ENCODE measurements around the gene GATA3. TPM values are rescaled to one million over a fixed set of nuclear protein-coding genes. Genes with fewer than 3 reads are reported as not detected.
"Not testable (repeated sequence)": the region's sequence is repeated elsewhere in the genome, so short reads cannot be mapped to it uniquely, and the experiment has no call there.

GATA3 gene
- total and polyA plus RNA-seq, 2 donors = 6.5 to 17.5 TPM

DNA sequence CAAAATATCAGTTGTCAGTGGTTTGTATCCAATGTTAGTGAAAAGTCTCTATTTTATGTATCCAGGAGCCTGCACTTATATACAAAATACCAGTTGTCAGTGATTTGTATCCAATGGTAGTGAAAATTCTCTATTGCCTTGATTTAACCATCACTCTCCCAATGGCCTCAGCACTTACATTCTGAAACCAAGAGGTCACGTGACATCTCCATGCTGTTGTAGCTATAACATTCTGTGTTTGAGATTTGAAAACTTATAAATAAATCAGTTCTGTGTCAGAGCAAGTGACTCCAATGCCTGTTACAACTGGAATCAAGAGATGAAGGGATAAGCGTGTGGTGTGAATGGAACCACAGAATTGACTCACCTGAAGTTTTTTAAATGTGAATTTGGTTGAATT lies 30.6 kb upstream of the GATA3 start:
- H3K27me3 ChIP-seq (ENCODE audit: control insufficient read depth in 2 of 2, insufficient read depth in 1 of 2, low read length in 1 of 2) = peaks cover 0 to 4% of the 10 kb centered on the region in 2 donors
- no peak overlapping the region for H3K27ac ChIP-seq (ENCODE audit: low read depth in 1 of 2, low read length in 1 of 2)
- WGBS = 98% methylated on average over 2 of the region's 2 CpGs
- H3K36me3 ChIP-seq (ENCODE audit: control insufficient read depth in 2 of 2, insufficient read depth in 2 of 2, low read length in 1 of 2) = no peaks in the 10 kb centered on the region
- H3K4me1 ChIP-seq (ENCODE audit: control insufficient read depth in 2 of 2, insufficient read depth in 2 of 2, low read length in 2 of 2) = peaks cover 4 to 5% of the 10 kb centered on the region in 2 donors
- DNase-seq (ENCODE audit: low read depth in 6 of 9, low spot score in 9 of 9) = no peak
- no peaks in the 10 kb centered on the region for H3K9me3 ChIP-seq (ENCODE audit: control insufficient read depth in 2 of 2, insufficient read depth in 1 of 2, low read length in 1 of 2)
- no peak overlapping the region for H3K4me3 ChIP-seq (ENCODE audit: low read length in 2 of 2)

DNA sequence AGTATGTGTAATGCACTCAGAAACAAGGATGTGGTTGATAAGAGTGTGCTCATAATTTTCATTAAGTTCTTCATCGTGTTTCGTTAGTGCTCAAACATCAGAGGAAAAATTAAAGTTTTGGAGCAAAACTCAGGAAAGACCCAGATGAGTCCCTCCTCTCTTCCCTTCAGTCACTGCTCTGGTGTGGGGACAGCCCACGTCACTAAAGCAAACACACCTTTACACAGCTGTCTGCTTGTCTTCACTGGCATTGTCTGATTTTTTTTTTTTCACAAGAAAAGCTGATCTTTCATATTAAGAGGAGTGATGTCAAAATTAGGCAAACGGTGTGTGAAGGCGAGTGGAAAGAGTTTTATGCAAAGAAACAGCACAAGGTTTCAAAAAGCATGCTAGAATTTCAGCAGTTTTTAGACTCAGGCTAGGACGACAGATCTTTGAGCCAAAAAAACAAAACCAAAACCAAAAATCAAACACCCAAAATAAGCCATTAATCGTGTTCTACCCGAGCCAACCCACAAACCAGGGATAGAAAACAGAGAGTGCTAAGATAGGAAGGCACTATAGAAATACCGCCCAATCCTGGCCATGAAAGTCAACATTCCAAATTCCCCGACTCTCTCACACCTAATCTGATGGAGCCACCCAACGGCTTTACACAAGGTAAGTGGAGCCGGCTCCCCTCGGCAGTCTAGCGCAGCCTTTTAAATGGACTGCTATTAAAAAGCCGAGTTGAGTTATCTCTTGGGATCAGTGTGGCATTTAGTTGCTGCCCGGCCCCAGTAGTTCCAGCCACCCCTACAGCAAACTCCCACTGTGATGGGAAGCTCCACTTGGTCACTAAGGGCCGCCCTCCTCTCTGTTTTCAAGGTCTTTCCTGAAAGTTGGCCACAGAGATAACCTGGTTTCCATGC lies 27.9 kb upstream of the GATA3 start:
- Histone ChIP-seq H3K9me3 (ENCODE audit: control insufficient read depth in 2 of 2, insufficient read depth in 1 of 2, low read length in 1 of 2) (no peaks in the 10 kb centered on the region), H3K36me3 (ENCODE audit: control insufficient read depth in 2 of 2, insufficient read depth in 2 of 2, low read length in 1 of 2) (no peaks in the 10 kb centered on the region), H3K4me1 (ENCODE audit: control insufficient read depth in 2 of 2, insufficient read depth in 2 of 2, low read length in 2 of 2) (peaks cover 4 to 5% of the 10 kb centered on the region in 2 donors), H3K27ac (ENCODE audit: low read depth in 1 of 2, low read length in 1 of 2) (no peak overlapping the region), H3K27me3 (ENCODE audit: control insufficient read depth in 2 of 2, insufficient read depth in 1 of 2, low read length in 1 of 2) (peaks cover 0 to 14% of the 10 kb centered on the region in 2 donors), H3K4me3 (ENCODE audit: low read length in 2 of 2) (peak overlapping the region in 1 of 2 donors; percentile 25)
- WGBS = 55% methylated on average over 17 of the region's 17 CpGs
- DNase-seq (ENCODE audit: low read depth in 6 of 9, low spot score in 9 of 9) = peak in 1 of 9 donors; percentile 10

DNA sequence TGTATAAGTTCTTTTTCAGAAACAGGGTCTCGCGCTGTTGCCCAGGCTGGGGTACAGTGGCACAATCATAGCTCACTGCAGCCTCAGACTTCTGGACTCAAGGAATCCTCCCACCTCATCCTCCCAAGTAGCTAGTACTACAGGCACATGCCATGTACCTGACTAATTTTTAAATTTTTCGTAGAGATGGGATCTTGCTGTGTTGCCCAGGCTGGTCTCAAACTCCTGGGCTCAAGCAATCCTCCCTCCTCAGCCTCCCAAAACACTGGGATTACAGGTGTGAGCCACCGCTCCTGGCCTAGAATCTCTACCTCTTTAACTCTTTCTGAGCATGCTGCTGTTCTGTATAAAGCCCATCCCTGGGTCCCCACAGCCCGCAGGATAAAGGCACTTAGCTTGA lies 23.3 kb upstream of the GATA3 start:
- WGBS = 90% methylated on average over 5 of the region's 5 CpGs
- H3K36me3 ChIP-seq (ENCODE audit: control insufficient read depth in 2 of 2, insufficient read depth in 2 of 2, low read length in 1 of 2); DNase-seq (ENCODE audit: low read depth in 6 of 9, low spot score in 9 of 9); H3K27ac ChIP-seq (ENCODE audit: low read depth in 1 of 2, low read length in 1 of 2); H3K4me3 ChIP-seq (ENCODE audit: low read length in 2 of 2); H3K9me3 ChIP-seq (ENCODE audit: control insufficient read depth in 2 of 2, insufficient read depth in 1 of 2, low read length in 1 of 2): not testable (repeated sequence)
- Histone ChIP-seq H3K27me3 (ENCODE audit: control insufficient read depth in 2 of 2, insufficient read depth in 1 of 2, low read length in 1 of 2) (peaks cover 35 to 60% of the 10 kb centered on the region in 2 donors), H3K4me1 (ENCODE audit: control insufficient read depth in 2 of 2, insufficient read depth in 2 of 2, low read length in 2 of 2) (peaks cover 8 to 29% of the 10 kb centered on the region in 2 donors)

DNA sequence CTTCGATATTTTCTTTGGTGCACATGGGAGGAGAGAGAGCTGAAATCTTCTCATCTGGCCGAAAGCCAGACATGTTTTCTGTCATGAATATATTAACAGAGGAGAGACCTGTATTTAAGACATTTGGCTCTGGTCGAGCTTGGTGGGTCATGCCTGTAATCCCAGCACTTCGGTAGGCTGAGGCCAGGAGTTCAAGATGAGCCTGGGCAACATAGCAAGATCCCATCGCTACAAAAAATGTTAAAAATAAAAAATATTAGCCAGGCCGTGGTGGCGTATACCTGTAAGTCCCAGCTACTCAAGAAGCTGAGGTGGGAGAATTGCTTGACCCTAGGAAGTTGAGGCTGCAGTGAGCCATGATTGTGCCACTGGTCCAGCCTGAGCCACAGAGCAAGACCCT lies 21.9 kb upstream of the GATA3 start:
- DNase-seq (ENCODE audit: low read depth in 6 of 9, low spot score in 9 of 9) = no peak
- Histone ChIP-seq H3K4me1 (ENCODE audit: control insufficient read depth in 2 of 2, insufficient read depth in 2 of 2, low read length in 2 of 2) (peaks cover 2 to 34% of the 10 kb centered on the region in 2 donors), H3K4me3 (ENCODE audit: low read length in 2 of 2) (no peak overlapping the region), H3K36me3 (ENCODE audit: control insufficient read depth in 2 of 2, insufficient read depth in 2 of 2, low read length in 1 of 2) (no peaks in the 10 kb centered on the region), H3K27ac (ENCODE audit: low read depth in 1 of 2, low read length in 1 of 2) (no peak overlapping the region), H3K9me3 (ENCODE audit: control insufficient read depth in 2 of 2, insufficient read depth in 1 of 2, low read length in 1 of 2) (peaks cover 0 to 3% of the 10 kb centered on the region in 2 donors), H3K27me3 (ENCODE audit: control insufficient read depth in 2 of 2, insufficient read depth in 1 of 2, low read length in 1 of 2) (peaks cover 48 to 69% of the 10 kb centered on the region in 2 donors)
- 98% methylated on average over 7 of the region's 7 CpGs for WGBS

DNA sequence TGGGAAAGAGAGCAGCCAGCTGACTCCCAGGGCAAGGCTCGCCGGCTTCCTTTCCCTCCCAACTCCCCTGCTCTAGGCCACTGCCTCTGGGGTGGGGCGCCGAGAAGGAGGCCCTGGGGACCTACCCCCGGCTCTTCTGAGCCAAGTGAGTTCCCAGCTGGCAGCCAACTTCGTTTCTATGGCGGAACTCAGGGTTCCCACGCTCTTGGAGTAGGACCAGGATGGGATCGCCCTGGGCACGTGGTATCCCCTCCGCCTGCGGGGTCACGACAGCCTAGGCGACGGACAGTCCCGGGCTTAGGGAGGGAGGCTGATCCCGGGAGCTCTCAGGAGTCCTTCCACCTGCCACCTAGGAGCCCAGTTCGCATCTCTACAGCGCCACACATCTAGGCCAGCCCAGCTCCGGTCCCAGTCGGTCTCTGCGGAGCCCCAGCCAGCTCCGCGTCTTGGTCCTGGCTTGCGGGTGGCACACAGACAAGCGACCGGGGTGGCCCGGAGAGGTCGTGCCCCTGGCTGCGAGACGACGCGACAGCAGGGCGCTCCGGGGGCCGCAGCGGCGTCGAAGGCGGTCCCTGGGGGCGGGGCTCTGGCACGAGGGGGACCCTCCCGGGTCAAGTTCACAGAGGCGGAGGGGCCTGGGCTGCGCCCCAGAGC lies 20.5 kb upstream of the GATA3 start:
- Histone ChIP-seq H3K27ac (ENCODE audit: low read depth in 1 of 2, low read length in 1 of 2) (no peak overlapping the region), H3K4me3 (ENCODE audit: low read length in 2 of 2) (peak overlapping the region in 1 of 2 donors; percentile 23), H3K27me3 (ENCODE audit: control insufficient read depth in 2 of 2, insufficient read depth in 1 of 2, low read length in 1 of 2) (peaks cover 60 to 83% of the 10 kb centered on the region in 2 donors), H3K36me3 (ENCODE audit: control insufficient read depth in 2 of 2, insufficient read depth in 2 of 2, low read length in 1 of 2) (no peaks in the 10 kb centered on the region), H3K4me1 (ENCODE audit: control insufficient read depth in 2 of 2, insufficient read depth in 2 of 2, low read length in 2 of 2) (peaks cover 2 to 38% of the 10 kb centered on the region in 2 donors), H3K9me3 (ENCODE audit: control insufficient read depth in 2 of 2, insufficient read depth in 1 of 2, low read length in 1 of 2) (peaks cover 0 to 3% of the 10 kb centered on the region in 2 donors)
- DNase-seq (ENCODE audit: low read depth in 6 of 9, low spot score in 9 of 9) = peak in 2 of 9 donors; percentile 6 to 16
- WGBS = 10% methylated on average over 45 of the region's 45 CpGs

DNA sequence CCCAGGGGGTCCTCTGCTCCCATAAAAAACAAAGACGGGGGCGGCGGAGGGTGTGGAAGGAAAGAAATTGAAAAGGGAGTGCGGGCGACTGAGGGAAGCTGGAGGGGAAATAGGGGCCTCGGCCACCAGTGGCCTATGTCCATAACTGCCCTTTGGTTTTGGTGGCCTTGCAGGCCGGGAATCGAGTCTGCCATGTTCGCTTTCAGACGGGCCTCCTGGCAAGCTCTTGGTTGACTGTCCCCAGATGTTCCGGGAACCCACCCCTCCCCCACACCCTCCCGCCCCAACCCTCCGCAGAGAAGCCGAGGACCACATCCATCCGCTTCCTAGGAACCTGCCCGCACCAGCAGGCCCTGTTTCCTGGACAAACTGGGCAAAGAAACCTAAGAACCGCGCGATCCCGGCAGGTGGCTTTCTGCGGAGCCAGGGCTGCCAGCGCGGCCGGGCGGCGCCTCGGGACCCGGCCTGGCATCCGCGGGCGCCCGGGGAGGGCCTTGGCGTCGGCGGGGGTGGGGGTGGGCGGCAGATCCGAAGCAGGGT lies 20.0 kb upstream of the GATA3 start:
- 3% methylated on average over 37 of the region's 37 CpGs for WGBS
- H3K36me3 ChIP-seq (ENCODE audit: control insufficient read depth in 2 of 2, insufficient read depth in 2 of 2, low read length in 1 of 2) = no peaks in the 10 kb centered on the region
- H3K27ac ChIP-seq (ENCODE audit: low read depth in 1 of 2, low read length in 1 of 2) = no peak overlapping the region
- H3K9me3 ChIP-seq (ENCODE audit: control insufficient read depth in 2 of 2, insufficient read depth in 1 of 2, low read length in 1 of 2) = peaks cover 0 to 3% of the 10 kb centered on the region in 2 donors
- DNase-seq (ENCODE audit: low read depth in 6 of 9, low spot score in 9 of 9) = peak in 2 of 9 donors; percentile 7 to 28
- H3K4me1 ChIP-seq (ENCODE audit: control insufficient read depth in 2 of 2, insufficient read depth in 2 of 2, low read length in 2 of 2) = peaks cover 2 to 38% of the 10 kb centered on the region in 2 donors
- H3K27me3 ChIP-seq (ENCODE audit: control insufficient read depth in 2 of 2, insufficient read depth in 1 of 2, low read length in 1 of 2) = peaks cover 66 to 89% of the 10 kb centered on the region in 2 donors
- peak overlapping the region in 1 of 2 donors; percentile 23 for H3K4me3 ChIP-seq (ENCODE audit: low read length in 2 of 2)

DNA sequence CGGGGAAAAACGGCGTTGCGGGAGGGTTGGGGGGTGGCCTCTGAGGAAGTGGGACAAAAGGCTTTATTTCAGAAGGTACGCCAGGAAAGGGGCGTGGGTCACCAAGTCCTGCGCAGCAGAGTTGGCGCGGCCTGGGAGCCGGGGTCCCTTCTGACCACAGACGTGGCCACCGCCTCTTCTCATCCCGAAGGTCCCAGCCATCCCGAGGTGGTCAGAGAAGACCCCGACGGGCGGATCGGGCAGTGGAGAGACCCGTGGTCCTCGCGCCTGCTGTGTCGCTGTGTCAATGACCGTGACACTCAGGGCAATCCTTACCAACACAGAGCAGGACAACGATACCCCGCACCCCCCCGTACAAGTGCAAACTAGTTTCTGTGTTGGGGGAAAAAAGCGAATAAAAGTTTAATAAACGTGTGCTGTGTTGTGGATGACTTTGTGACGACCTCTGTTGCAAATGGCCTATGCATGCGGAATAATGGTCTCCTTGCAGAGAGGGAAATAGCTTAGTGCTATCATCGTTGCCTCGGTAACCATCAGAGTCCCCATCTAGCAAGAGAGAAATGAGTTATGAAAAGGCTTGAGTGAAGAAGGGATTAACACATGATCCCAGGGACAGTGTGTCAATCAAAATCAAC lies 19.4 kb upstream of the GATA3 start:
- Histone ChIP-seq H3K27me3 (ENCODE audit: control insufficient read depth in 2 of 2, insufficient read depth in 1 of 2, low read length in 1 of 2) (peaks cover 72 to 94% of the 10 kb centered on the region in 2 donors), H3K27ac (ENCODE audit: low read depth in 1 of 2, low read length in 1 of 2) (no peak overlapping the region), H3K36me3 (ENCODE audit: control insufficient read depth in 2 of 2, insufficient read depth in 2 of 2, low read length in 1 of 2) (no peaks in the 10 kb centered on the region), H3K4me3 (ENCODE audit: low read length in 2 of 2) (peak overlapping the region in 1 of 2 donors; percentile 23), H3K9me3 (ENCODE audit: control insufficient read depth in 2 of 2, insufficient read depth in 1 of 2, low read length in 1 of 2) (peaks cover 0 to 3% of the 10 kb centered on the region in 2 donors), H3K4me1 (ENCODE audit: control insufficient read depth in 2 of 2, insufficient read depth in 2 of 2, low read length in 2 of 2) (peaks cover 2 to 38% of the 10 kb centered on the region in 2 donors)
- WGBS = 7% methylated on average over 32 of the region's 32 CpGs
- DNase-seq (ENCODE audit: low read depth in 6 of 9, low spot score in 9 of 9) = peak in 2 of 9 donors; percentile 17 to 51

DNA sequence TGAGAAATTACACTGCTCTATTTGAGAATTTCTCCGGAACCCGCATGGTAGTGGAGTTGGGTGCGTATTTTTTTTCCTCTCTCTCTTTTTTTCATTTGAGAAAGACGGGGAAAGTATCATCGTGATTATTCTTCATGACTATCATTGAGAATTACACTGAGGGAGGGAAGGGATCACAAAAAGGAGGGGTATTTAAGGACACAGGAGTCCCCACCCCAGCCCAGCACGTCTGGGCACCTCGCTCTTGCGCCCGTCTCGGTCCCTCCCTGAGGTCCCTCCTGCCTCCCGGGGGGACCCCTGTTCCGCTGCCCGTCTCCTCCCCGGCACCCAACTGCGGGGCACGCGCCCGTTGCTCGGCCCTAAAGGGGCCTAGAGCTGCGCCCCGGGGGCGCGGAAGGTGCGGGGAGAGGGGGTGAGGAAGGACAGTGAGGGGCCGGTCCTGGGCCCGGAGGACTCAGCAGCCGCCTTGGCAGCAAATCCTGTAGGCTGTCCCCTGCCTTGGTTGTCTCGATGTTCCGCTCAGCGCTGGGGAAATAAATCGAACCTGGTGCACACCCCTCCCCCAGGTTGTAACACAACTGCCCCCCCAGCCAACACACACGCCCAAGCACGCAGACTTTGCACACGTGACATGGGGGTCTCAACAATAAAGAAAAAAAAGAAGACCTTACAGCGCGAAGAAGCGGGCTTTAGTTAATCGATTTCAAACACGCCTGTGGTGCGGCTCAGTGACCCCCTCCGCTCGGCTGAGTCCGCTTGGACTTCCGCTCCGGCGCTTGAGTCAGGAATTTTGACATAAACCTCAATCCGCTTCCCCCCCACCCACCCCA lies 18.6 kb upstream of the GATA3 start:
- DNase-seq (ENCODE audit: low read depth in 6 of 9, low spot score in 9 of 9) = peak in 2 of 9 donors; percentile 5 to 10
- Histone ChIP-seq H3K27me3 (ENCODE audit: control insufficient read depth in 2 of 2, insufficient read depth in 1 of 2, low read length in 1 of 2) (peaks cover 79 to 100% of the 10 kb centered on the region in 2 donors), H3K4me1 (ENCODE audit: control insufficient read depth in 2 of 2, insufficient read depth in 2 of 2, low read length in 2 of 2) (peaks cover 2 to 38% of the 10 kb centered on the region in 2 donors), H3K4me3 (ENCODE audit: low read length in 2 of 2) (no peak overlapping the region), H3K27ac (ENCODE audit: low read depth in 1 of 2, low read length in 1 of 2) (no peak overlapping the region), H3K9me3 (ENCODE audit: control insufficient read depth in 2 of 2, insufficient read depth in 1 of 2, low read length in 1 of 2) (peaks cover 0 to 3% of the 10 kb centered on the region in 2 donors), H3K36me3 (ENCODE audit: control insufficient read depth in 2 of 2, insufficient read depth in 2 of 2, low read length in 1 of 2) (no peaks in the 10 kb centered on the region)
- 8% methylated on average over 47 of the region's 47 CpGs for WGBS

Measured in thymus (tissue), 11 donors.